Activated naive CD4-positive, alpha-beta T cell treated with anti-CD3 and anti-CD28 coated beads, Interleukin-2, amount 50 U/mL, for 16 hours (primary cell): ENCODE measurements around the gene CD96.

Source experiments
- DNase-seq: peaks from one replicate; pipeline ENCODE4 v3.0.0-alpha.2; 2020

Gene CD96

GRCh38 chr3:111566844-111567243 is 24.8 kb downstream of the CD96 start:
- no peak for DNase-seq

DNA sequence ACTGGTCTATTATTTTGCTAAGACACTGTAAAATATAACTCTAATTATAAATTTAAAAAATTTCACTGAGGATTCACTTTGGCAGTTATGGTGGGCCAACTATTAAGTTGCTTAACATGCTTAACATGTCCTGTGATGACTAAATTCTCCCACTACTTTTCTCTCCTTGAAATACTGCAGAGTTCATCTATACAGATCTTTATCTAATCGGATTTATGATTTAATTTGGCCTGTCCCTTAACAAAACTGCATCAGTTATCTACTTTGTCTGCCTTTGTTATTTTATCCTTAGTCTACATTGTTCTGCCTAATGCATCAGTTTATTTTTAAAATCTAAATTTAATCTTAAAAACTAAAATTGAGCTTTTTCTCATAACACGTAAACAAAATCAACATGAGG is 26.4 kb downstream of the CD96 start:
- no peak for DNase-seq

- no peak for DNase-seq
Measured at GRCh38 chr3:111568911-111569310, 26.9 kb downstream of the CD96 start.

GRCh38 chr3:111570404-111571030 is 28.5 kb downstream of the CD96 start:
- no peak for DNase-seq

- no peak for DNase-seq
Measured at GRCh38 chr3:111571282-111571681, 29.3 kb downstream of the CD96 start.

- DNase-seq, result peak; percentile 55
Measured at GRCh38 chr3:111571907-111572460, 30.0 kb downstream of the CD96 start.

DNA sequence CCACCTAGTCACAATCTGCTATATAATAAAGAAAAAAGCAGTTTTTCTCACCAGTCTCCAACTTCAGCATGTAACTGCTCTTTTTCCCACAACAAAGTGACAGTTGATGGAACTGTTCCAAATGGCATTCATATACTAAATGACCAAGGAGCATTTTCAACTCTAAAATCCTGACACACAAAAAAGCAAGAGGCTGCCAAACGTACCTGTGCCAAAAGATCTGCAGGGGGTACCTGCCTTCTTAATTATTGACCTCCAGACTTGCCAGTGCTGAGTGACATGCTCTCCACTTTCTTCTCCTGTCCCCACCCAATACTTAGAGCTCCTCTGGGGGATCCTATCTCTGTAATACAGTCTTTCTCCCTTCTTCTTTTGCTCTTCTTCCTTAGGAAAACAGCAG is 35.1 kb downstream of the CD96 start:
- no peak for DNase-seq

DNA sequence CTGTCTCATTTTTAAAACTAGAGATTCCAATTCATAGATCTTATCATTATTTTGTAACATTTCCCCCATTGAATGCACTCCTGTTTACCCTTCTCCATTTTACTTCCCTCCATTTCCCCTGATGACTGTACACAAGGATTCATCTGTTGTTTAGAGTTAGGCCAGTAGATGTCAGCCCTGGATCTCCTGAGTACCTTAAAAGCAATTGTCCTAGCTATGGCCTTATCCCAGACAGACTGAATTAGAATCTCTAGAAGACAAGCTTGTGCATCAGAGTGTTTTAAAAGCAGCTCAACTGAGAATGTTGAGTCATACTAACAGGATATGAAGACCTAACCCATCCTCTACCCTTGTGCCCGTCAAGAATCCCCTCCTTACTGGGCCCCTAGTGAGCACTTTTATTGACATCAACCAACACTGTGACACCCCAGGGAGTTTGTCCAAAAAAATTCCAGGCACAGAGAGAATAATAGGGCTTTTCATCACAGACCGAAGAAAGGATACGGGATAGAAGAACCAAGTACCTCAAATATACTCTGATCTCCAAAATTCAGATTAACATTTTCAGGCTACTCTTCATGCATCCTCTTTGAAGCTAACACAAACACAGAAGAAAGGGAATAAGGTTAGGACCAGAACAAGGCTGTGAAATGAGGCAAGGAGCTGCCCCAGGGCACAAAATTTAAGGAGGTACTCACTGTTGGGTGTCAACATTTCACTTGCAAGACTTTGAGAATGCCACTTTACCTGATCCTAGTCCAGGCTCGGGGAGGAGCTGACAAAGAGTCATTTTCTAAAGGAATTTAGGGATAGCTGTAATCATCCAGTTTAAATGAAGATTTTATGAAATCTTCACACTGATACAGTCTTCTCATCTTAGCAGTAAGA is 36.0 kb downstream of the CD96 start:
- DNase-seq, result no peak

DNA sequence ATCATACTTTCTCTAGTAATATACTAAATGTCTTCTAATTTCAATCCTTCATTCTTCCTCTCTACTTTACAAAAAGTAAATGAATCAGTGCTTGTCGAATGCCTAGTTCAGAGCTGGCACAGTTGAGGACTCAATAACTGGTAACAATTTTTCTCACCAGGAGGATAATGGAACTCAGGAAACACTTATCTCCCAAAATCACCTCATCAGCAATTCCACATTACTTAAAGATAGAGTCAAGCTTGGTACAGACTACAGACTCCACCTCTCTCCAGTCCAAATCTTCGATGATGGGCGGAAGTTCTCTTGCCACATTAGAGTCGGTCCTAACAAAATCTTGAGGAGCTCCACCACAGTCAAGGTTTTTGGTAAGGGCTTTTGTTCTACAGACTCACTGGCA is 36.9 kb downstream of the CD96 start:
- no peak for DNase-seq

DNA sequence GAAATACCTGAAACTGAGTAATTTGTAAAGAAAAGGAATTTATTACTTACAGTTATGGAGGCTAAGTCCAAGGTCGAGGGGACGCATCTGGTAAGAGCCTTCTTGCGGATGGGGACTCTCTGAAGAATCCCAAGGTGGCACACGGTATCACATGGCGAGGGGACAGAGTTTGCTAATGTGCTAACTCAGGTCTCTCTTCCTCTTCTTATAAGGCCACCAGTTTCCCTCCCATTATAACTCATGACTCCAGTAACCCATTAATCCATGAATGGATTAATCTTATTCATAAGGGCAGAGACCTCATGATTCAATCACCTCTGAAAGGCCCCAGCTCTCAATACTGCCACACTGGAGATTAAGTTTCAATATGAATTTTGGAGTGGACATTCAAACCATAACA is 37.5 kb downstream of the CD96 start:
- DNase-seq, result no peak

DNA sequence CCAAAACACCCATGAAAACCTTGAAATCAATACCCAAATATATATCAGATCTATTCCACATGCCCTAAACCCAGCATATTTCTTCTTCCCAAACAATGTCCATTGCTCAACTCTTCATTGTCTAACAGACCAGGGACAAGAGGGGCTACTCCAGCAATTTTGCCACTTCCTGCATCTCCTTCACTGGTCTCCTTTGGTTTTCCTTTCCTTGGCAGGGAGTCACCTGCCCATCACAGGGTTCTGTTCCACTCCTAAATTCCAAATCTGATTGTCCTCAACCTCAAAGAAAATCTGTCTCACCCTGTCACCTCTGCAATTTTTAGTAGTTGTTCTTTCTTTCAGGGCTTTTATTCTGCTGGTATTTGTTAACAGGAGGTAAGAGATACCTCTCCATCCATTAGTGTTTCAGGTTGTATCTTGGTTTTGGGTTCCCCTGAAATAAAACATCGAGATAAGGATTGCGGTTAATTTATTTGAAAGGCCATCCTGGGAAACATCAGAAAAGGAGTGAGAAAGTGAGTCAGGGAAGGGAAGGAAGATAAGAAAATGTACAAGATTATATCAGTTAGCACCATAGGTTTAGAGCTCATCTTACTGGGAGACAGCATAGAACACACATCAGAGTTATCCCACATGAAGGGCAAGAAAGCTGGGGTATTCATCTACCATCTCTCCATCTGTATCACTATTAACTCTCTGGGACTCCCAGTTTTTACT is 39.6 kb downstream of the CD96 start:
- no peak for DNase-seq

DNA sequence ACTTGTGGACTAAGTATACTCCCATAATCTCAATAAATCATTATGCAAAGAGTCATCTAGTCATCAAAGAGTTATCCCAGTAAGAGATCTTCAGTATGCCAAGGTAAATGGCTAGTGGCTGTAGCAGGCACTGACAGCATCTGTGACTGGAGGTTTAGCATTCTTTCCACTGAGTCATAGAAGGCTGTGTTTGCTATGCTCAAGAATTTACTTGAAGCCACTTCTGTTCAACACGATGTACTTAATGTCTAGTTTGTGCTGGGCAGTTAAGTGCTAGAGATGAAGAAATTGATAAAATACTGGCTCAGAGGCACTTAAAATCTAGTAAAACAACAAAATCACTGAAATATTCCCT is 40.1 kb downstream of the CD96 start:
- no peak for DNase-seq

GRCh38 chr3:111584744-111585143 is 42.7 kb downstream of the CD96 start:
- no peak for DNase-seq

DNA sequence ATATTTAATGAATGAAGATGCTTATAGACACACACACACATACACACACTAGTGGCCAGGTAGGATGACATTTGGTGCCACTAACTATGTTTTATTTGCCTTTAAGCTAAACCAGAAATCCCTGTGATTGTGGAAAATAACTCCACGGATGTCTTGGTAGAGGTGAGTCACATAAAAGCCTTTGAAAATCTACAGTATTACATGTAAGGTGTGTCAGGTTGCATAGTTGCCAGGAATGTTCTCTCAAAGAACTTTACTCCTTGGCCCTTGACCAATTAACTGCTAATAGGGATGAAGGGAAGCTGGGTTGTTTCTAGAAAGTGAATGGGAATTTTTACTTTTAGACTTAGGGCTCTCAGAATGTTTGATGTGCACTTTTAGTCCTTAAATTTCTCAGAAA is 43.2 kb downstream of the CD96 start:
- DNase-seq, result no peak

DNA sequence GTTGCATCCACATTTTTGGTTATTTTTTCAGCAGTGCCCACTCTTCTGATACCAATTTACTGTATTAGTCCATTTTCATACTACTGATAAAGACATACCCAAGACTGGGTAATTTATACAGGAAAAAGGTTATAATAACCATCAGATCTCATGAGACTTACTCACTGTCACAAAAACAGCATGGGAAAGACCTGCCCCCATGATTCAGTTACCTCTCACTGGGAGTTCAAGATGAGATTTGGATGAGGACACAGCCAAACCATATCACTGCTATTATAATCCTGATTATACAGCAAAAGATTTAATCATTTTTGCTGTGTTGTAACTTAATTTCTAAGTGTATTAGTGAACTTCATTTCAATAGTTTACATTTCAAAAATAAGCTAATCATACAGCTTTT is 46.5 kb downstream of the CD96 start:
- no peak for DNase-seq

DNA sequence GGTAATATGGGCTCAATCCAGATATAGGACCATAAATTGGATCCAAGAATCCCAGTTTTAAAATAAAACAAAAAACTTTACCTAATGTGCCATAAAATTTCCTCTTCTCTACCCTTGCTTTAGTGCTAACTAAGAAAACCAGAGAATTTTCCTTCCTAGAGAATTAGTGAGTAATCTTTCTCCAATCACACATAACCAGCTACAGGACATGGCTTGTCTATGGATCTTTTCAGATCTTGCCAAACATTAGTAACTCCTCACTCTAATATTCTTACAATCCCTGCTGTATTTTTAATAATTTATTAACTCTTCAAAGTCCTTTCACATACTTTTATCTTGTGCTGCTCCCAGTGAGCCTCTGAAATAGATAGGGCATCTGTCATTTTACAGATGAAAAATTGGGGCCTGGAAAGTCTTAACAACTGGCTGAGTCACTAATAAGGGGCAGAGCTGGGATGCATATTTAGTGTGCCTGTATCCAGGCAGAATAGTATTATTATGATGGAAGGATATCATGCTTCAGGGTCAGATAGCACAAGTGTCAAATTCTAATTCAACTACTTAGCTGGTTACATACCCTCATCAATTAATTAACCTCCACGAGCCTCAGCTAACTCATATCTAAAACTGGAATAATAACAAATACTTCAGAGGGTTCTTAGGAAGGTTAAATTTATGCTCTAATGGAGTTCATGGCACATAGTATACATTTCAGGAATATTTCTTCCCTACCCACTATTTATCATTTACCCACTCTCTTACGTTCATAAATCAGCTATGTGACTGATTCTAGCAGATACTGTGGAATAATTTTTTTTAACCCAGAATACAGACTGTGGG is 47.5 kb downstream of the CD96 start:
- DNase-seq, result no peak

- DNase-seq, result no peak
Measured at GRCh38 chr3:111590143-111590491, 48.1 kb downstream of the CD96 start.

DNA sequence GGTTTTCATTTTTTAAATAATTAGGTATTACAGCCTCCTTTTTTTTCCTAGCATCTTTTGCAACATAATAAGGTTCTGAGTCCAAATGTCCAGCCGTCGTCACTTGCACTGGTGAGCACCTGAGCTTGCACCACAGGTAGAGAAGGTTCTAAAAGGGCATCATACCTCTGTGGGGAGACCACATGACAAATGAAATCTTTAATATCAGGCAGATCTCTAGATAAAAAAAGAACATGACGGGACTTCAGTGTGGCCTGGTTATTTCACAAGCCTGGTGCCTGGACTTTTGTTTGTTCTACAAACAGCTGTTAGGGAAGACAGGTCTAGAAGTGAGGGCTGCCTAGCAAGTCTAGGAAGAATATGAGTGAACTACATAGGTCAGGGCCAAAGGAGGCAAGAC is 49.6 kb downstream of the CD96 start:
- DNase-seq, result no peak

GRCh38 chr3:111592143-111592542 is 50.1 kb downstream of the CD96 start:
- no peak for DNase-seq

DNA sequence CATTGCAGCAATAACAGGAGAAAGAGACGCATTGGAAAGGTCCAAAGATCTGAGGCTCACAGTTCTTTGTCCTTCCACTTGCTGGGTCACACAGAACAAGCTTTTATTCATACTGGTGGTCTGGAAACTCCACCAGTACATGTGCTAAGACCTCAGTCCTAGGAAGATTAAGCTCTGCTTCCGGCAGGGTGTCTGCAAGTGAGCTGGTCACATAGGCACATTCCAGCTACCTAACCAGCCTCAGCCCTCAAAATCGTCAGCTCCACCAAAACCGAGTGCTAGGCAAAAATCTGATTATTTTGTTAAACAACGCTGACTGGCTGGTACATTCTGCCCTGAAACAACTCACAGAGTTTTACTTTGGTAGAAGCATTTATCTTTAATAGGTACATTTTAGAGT is 50.9 kb downstream of the CD96 start:
- no peak for DNase-seq

GRCh38 chr3:111593666-111594065 is 51.7 kb downstream of the CD96 start:
- DNase-seq, result no peak

GRCh38 chr3:111594205-111594604 is 52.2 kb downstream of the CD96 start:
- no peak for DNase-seq

DNA sequence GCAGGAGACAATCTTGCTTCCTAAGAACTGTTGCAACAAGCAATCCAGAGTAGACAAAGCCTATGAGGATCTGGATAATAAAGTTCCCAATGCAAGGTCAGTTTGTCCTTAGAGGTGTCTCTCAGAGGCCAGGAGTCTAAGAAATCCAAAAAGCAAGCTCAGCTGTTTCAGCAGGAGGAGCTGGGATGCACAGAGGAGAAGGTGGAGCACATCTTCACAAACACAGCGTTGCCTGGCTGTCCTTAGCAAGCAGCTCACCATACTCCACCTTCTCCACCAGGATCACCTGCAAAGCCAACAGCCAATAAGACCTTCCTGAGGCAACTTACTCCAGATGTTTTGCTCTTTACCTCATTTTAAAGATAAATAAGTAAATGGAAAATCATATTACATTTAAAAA is 52.8 kb downstream of the CD96 start:
- no peak for DNase-seq
